Upper lobe of right lung (tissue), 1 donor: ENCODE data around the gene VCL. TPM values are rescaled to one million over a fixed set of nuclear protein-coding genes. Genes with fewer than 3 reads are reported as not detected.

Source experiments
- ATAC-seq: fragments of 200-7000 bp; cut with Tn5 transposase; one replicate; pipeline ENCODE4 v1.9.1; 2020; ENCODE audit warnings: mild to moderate bottlenecking, moderate library complexity
- DNase-seq: peaks from one replicate; pipeline ENCODE4 v3.0.0-alpha.2; 2020
- H3K27ac ChIP-seq: fragments of 200-600 bp; one replicate; pipeline ENCODE4 v1.8.0; 2022
- H3K27me3 ChIP-seq: fragments of 200-600 bp; one replicate; pipeline ENCODE4 v1.8.0; 2022; ENCODE audit warnings: mild to moderate bottlenecking
- H3K36me3 ChIP-seq: fragments of 200-600 bp; one replicate; pipeline ENCODE4 v1.8.0; 2022
- H3K4me1 ChIP-seq: fragments of 200-600 bp; one replicate; pipeline ENCODE4 v1.8.0; 2022
- H3K4me3 ChIP-seq: fragments of 200-600 bp; one replicate; pipeline ENCODE4 v1.8.0; 2022; ENCODE audit warnings: mild to moderate bottlenecking
- H3K9me3 ChIP-seq: fragments of 200-600 bp; one replicate; pipeline ENCODE4 v1.8.0; 2022
- intact Hi-C: fragments of 100-400 bp; cut with DNase I; formaldehyde crosslinking; loops from one replicate; pipeline ENCODE4 v1.11.0; 2022
- total RNA-seq: library from RNA; stranded (reverse); fragmentation: NEBNext Ultra II Directional; extraction: Animal tissue kit (Norgen Biotek cat#: 25700); gene quantifications from one replicate; pipeline ENCODE4 v1.2.1, GENCODE V29; 2021
- TF ChIP-seq, protein P1 (sequence below): fragments of 200-600 bp; IDR thresholded peaks from one replicate; pipeline ENCODE4 v1.8.0; 2022; ENCODE audit warnings: antibody characterized with exemption
- donor health status: DM: no; HTN: yes; CAD: no; lungs with severe emphysema.

VCL gene
- total RNA-seq, 1 donor from 2014 or later, result 148 TPM

DNA sequence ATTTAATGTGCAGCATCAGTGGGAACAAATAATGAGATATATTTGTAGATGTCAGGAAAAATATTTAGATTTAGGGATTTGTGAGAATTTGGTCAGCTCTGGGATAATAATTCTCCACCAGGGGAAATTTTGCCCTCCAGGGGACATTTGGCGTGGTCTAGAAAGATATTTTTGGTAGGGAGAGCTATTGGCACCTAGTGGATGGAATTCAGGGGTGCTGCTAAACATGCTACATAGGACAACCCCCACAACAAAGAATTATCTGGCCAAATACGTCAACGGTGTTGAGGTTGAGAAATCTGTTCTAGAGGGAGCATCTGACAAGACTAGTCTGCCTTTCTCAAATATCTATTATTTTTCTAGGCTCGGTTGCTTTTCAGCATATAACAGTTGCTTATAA lies 155.2 kb downstream of the VCL start:
- H3K4me3 ChIP-seq, result peak overlapping the region; percentile 4
- intact Hi-C loops, result no loop called here
- DNase-seq, result no peak
- peaks cover 40% of the 10 kb centered on the region for H3K4me1 ChIP-seq
- ATAC-seq, result no peak
- no peaks in the 10 kb centered on the region for H3K27me3 ChIP-seq
- H3K27ac ChIP-seq, result no peak overlapping the region
- TF ChIP-seq, protein P1, sequence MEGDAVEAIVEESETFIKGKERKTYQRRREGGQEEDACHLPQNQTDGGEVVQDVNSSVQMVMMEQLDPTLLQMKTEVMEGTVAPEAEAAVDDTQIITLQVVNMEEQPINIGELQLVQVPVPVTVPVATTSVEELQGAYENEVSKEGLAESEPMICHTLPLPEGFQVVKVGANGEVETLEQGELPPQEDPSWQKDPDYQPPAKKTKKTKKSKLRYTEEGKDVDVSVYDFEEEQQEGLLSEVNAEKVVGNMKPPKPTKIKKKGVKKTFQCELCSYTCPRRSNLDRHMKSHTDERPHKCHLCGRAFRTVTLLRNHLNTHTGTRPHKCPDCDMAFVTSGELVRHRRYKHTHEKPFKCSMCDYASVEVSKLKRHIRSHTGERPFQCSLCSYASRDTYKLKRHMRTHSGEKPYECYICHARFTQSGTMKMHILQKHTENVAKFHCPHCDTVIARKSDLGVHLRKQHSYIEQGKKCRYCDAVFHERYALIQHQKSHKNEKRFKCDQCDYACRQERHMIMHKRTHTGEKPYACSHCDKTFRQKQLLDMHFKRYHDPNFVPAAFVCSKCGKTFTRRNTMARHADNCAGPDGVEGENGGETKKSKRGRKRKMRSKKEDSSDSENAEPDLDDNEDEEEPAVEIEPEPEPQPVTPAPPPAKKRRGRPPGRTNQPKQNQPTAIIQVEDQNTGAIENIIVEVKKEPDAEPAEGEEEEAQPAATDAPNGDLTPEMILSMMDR, result peak; percentile 33
- H3K36me3 ChIP-seq, result no peaks in the 10 kb centered on the region
- no peaks in the 10 kb centered on the region for H3K9me3 ChIP-seq

DNA sequence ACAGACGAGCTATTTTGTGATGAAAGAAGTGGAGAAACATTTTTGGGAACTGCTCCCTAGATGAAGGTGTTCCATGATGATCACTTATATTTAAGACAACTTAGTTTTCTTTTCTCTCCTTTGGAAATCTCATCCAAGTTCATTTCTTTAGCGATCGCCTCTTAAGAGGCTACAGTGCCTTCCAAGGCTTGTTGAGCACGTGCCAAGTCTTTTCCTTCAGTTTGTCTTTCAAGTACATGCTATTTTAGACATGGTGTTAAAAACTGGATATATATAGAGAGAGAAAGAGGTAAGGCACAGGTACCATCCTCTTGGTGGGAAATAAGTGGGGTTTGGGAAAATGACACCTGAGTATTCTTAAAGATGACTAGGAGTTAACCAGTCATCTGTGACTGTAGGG lies 155.8 kb downstream of the VCL start:
- DNase-seq (no peak), ATAC-seq (no peak)
- Histone ChIP-seq H3K9me3 (no peaks in the 10 kb centered on the region), H3K4me1 (peaks cover 35% of the 10 kb centered on the region), H3K4me3 (peak overlapping the region; percentile 4), H3K27me3 (no peaks in the 10 kb centered on the region), H3K36me3 (no peaks in the 10 kb centered on the region), H3K27ac (no peak overlapping the region)
- intact Hi-C loops, result no loop called here
- TF ChIP-seq, protein P1, result no peak

DNA sequence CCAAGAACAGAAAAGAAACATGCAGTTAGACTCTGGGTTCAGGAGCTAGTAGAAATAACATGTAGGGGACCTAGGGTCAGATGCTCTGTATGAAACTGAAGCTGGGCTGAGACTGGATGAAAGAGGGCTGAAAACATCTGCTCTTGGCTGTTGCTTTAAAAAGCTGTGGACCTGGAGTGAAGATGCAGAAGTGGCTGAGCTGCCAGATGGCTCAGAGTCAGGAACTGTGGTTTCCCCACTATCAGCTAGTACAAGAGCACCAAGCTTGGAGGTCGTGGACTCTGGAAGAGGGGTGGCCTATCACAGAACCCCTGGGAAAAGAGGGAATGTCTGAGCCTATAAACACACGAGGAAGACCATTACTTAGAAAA lies 159.0 kb downstream of the VCL start:
- intact Hi-C loops, result no loop called here
- TF ChIP-seq, protein P1, result no peak
- no peaks in the 10 kb centered on the region for H3K27me3 ChIP-seq
- H3K36me3 ChIP-seq, result no peaks in the 10 kb centered on the region
- no peak for ATAC-seq
- no peak overlapping the region for H3K4me3 ChIP-seq
- H3K9me3 ChIP-seq, result no peaks in the 10 kb centered on the region
- no peak overlapping the region for H3K27ac ChIP-seq
- peaks cover 20% of the 10 kb centered on the region for H3K4me1 ChIP-seq
- no peak for DNase-seq

GRCh38 chr10:74160013-74160412 lies 162.1 kb downstream of the VCL start:
- no peak for DNase-seq
- ATAC-seq, result no peak

GRCh38 chr10:74163319-74164068 lies 165.6 kb downstream of the VCL start:
- DNase-seq (no peak), ATAC-seq (no peak)
- H3K27me3 ChIP-seq, result no peaks in the 10 kb centered on the region
- no peaks in the 10 kb centered on the region for H3K9me3 ChIP-seq
- no peaks in the 10 kb centered on the region for H3K4me1 ChIP-seq
- no peak overlapping the region for H3K4me3 ChIP-seq
- H3K27ac ChIP-seq, result no peak overlapping the region
- intact Hi-C loops, result no loop called here
- H3K36me3 ChIP-seq, result no peaks in the 10 kb centered on the region
- TF ChIP-seq, protein P1, result no peak

More at GRCh38 chr10:74160013-74160412, 162.1 kb downstream of the VCL start:
- Histone ChIP-seq H3K9me3 (no peaks in the 10 kb centered on the region), H3K36me3 (no peaks in the 10 kb centered on the region), H3K4me1 (no peaks in the 10 kb centered on the region), H3K27me3 (no peaks in the 10 kb centered on the region), H3K4me3 (no peak overlapping the region), H3K27ac (no peak overlapping the region)
- TF ChIP-seq, protein P1, result no peak
- intact Hi-C loops, result no loop called here
